CD14-positive monocyte (primary cell): ENCODE results near the gene UBR3. TPM values are rescaled to one million over a fixed set of nuclear protein-coding genes. Genes with fewer than 3 reads are reported as not detected.

ENCODE experiments used
- DNase-seq, 3 donors: peaks; one replicate each; pipeline ENCODE4 v3.0.0-alpha.2; 2011 to 2022
- H2AFZ ChIP-seq: 2 replicates; pipeline ENCODE4 v1.6.0; 2012; ENCODE audit warnings: mild to moderate bottlenecking, low read depth, low read length, inconsistent platforms; ENCODE audit not compliant: insufficient read depth, poor library complexity, severe bottlenecking
- H3K27ac ChIP-seq, 2 donors: 1 replicate in 1 of 2; 2 replicates in 1 of 2; pipeline ENCODE4 v1.5.1; 2012 to 2013; ENCODE audit warnings: low read length in 2 of 2, control low read depth in 1 of 2, inconsistent platforms in 1 of 2, low read depth in 1 of 2, mild to moderate bottlenecking in 1 of 2
- H3K27me3 ChIP-seq, 2 donors: one replicate each; pipeline versions ENCODE4 v1.6.0 to v1.6.1; 2011 to 2013; ENCODE audit warnings: low read length in 2 of 2; ENCODE audit not compliant: control insufficient read depth in 2 of 2, insufficient read depth in 2 of 2
- H3K36me3 ChIP-seq, 2 donors: replicated peaks in 1 of 2; 1 replicate in 1 of 2; 2 replicates in 1 of 2; pipeline versions ENCODE4 v1.5.1 to v1.6.1; 2012 to 2013; ENCODE audit warnings: low read length in 2 of 2, control low read depth in 1 of 2, inconsistent platforms in 1 of 2, mild to moderate bottlenecking in 1 of 2; ENCODE audit not compliant: insufficient read depth in 2 of 2, control insufficient read depth in 1 of 2
- H3K4me1 ChIP-seq, 2 donors: 1 replicate in 1 of 2; 2 replicates in 1 of 2; pipeline versions ENCODE4 v1.5.1 to v1.6.1; 2012 to 2013; ENCODE audit warnings: low read length in 2 of 2, control low read depth in 1 of 2, inconsistent platforms in 1 of 2, mild to moderate bottlenecking in 1 of 2, moderate library complexity in 1 of 2; ENCODE audit not compliant: insufficient read depth in 2 of 2, control insufficient read depth in 1 of 2
- H3K4me2 ChIP-seq: replicated peaks from 2 replicates; pipeline ENCODE3; 2012; ENCODE audit warnings: low read length, moderate library complexity, mild to moderate bottlenecking; ENCODE audit not compliant: poor library complexity, severe bottlenecking; ENCODE audit errors: extremely low read depth
- H3K4me3 ChIP-seq, 3 experiments: fragments of 200-600 bp in 1 of 3; sonication (generic) in 1 of 3; replicated peaks in 1 of 3; 1 replicate in 2 of 3; 2 replicates in 1 of 3; pipeline ENCODE4 v1.5.1; 2011 to 2013; ENCODE audit warnings: low read length in 3 of 3, mild to moderate bottlenecking in 3 of 3, control low read depth in 2 of 3, low read depth in 2 of 3, inconsistent platforms in 1 of 3, moderate library complexity in 1 of 3
- H3K79me2 ChIP-seq: 2 replicates; pipeline ENCODE4 v1.6.0; 2012; ENCODE audit warnings: mild to moderate bottlenecking, control low read depth, inconsistent platforms, low read length, moderate library complexity; ENCODE audit not compliant: insufficient read depth
- H3K9ac ChIP-seq: 2 replicates; pipeline ENCODE4 v1.6.0; 2017; ENCODE audit warnings: low read length, mild to moderate bottlenecking; ENCODE audit not compliant: insufficient read depth, poor library complexity, severe bottlenecking
- H3K9me3 ChIP-seq, 2 donors: replicated peaks in 1 of 2; 1 replicate in 1 of 2; 2 replicates in 1 of 2; pipeline versions ENCODE4 v1.5.1 to v1.6.1; 2012 to 2013; ENCODE audit warnings: low read length in 2 of 2, control low read depth in 1 of 2; ENCODE audit not compliant: control insufficient read depth in 1 of 2, insufficient read depth in 1 of 2
- H4K20me1 ChIP-seq: 2 replicates; pipeline ENCODE4 v1.6.0; 2012; ENCODE audit warnings: mild to moderate bottlenecking, low read length, control low read depth, moderate library complexity; ENCODE audit not compliant: insufficient read depth
- H3K27ac Mint-ChIP-seq, 7 donors: one replicate each; pipeline ENCODE4 v1.8.0; 2020; ENCODE audit warnings: mild to moderate bottlenecking in 7 of 7, mixed read lengths in 7 of 7, moderate library complexity in 6 of 7, inconsistent platforms in 2 of 7
- H3K27me3 Mint-ChIP-seq, 3 donors: one replicate each; pipeline ENCODE4 v1.8.0; 2021 to 2022; ENCODE audit warnings: low read depth in 3 of 3, mild to moderate bottlenecking in 3 of 3, mixed read lengths in 3 of 3, moderate library complexity in 3 of 3, inconsistent platforms in 1 of 3
- H3K36me3 Mint-ChIP-seq, 2 donors: one replicate each; pipeline ENCODE4 v1.8.0; 2020; ENCODE audit warnings: mixed read lengths in 2 of 2, inconsistent platforms in 1 of 2, mild to moderate bottlenecking in 1 of 2
- H3K4me1 Mint-ChIP-seq: one replicate; pipeline ENCODE4 v1.8.0; 2020; ENCODE audit warnings: mild to moderate bottlenecking, mixed read lengths
- H3K4me3 Mint-ChIP-seq, 2 donors: one replicate each; pipeline ENCODE4 v1.8.0; 2020; ENCODE audit warnings: mild to moderate bottlenecking in 2 of 2, mixed read lengths in 2 of 2, moderate library complexity in 1 of 2
- H3K9me3 Mint-ChIP-seq, 7 donors: one replicate each; pipeline ENCODE4 v1.8.0; 2020 to 2022; ENCODE audit warnings: mixed read lengths in 7 of 7, mild to moderate bottlenecking in 6 of 7, moderate library complexity in 6 of 7, inconsistent platforms in 2 of 7
- WGBS: methylation state at CpG from one replicate; pipeline ENCODE4 v1.1.5; 2013; ENCODE audit warnings: missing lambda C conversion rate; ENCODE audit not compliant: insufficient coverage; 5-methylcytosine and 5-hydroxymethylcytosine counted together
- intact Hi-C, 2 donors: fragments of 100-400 bp; cut with micrococcal nuclease; formaldehyde crosslinking; loops; one replicate each; pipeline versions ENCODE4 v1.15.0 to v1.15.1; 2023
- polyA plus RNA-seq, 3 donors: library from polyadenylated mRNA; depleted of rRNA in 1 of 3; unstranded in 2 of 3; stranded (reverse) in 1 of 3; fragments of 300-500 nt in 2 of 3; fragments of >200 nt in 1 of 3; fragmentation: Illumina TruSeq in 2 of 3; gene quantifications; 1 replicate in 2 of 3; 2 replicates in 1 of 3; pipeline ENCODE4 v1.2.3, GENCODE V29; 2012 to 2021
- TF ChIP-seq, protein P1 (sequence below): fragments of 200-600 bp; IDR thresholded peaks from one replicate; pipeline ENCODE4 v1.8.0; 2022; ENCODE audit warnings: antibody characterized with exemption, mild to moderate bottlenecking

Gene UBR3
- polyA plus RNA-seq, 3 donors: 4.3 to 10.7 (median 4.7) TPM

DNA sequence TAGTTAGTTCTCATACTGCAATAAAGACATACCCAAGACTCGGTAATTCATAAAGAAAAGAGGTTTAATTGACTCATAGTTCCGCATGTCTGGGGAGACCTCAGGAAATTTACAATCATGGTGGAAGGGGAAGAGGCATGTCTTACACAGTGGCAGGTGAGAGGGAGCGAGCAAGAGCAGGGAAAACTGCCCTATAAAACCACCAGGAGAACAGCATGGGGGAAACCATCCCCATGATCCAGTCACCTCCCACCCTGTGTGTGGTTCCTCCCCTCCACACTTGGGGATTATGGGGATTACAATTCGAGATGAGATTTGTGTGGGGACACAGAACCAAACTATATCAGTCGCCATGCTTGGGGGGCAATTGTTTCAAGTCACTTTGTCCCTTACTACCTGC lies 29.7 kb upstream of the UBR3 start:
- no peaks in the 10 kb centered on the region for H3K9me3 ChIP-seq
- H3K4me3 ChIP-seq: no peak overlapping the region
- Mint-ChIP-seq H3K4me3 (no peak overlapping the region), H3K4me1 (peaks cover 15% of the 10 kb centered on the region), H3K36me3 (peaks cover 11 to 17% of the 10 kb centered on the region in 2 donors), H3K27me3 (peaks cover 1 to 3% (median 2%) of the 10 kb centered on the region in 3 donors), H3K9me3 (peaks cover 0 to 3% (median 0%) of the 10 kb centered on the region in 7 donors), H3K27ac (no peak overlapping the region)
- DNase-seq: no peak
- peaks cover 41% of the 10 kb centered on the region for H3K79me2 ChIP-seq
- peak overlapping the region; percentile 88 for H2AFZ ChIP-seq
- peaks cover 12 to 21% of the 10 kb centered on the region in 2 donors for H3K4me1 ChIP-seq
- no peak overlapping the region for H3K27ac ChIP-seq
- peaks cover 15 to 17% of the 10 kb centered on the region in 2 donors for H3K36me3 ChIP-seq
- peaks cover 12% of the 10 kb centered on the region for H4K20me1 ChIP-seq
- TF ChIP-seq, protein P1, sequence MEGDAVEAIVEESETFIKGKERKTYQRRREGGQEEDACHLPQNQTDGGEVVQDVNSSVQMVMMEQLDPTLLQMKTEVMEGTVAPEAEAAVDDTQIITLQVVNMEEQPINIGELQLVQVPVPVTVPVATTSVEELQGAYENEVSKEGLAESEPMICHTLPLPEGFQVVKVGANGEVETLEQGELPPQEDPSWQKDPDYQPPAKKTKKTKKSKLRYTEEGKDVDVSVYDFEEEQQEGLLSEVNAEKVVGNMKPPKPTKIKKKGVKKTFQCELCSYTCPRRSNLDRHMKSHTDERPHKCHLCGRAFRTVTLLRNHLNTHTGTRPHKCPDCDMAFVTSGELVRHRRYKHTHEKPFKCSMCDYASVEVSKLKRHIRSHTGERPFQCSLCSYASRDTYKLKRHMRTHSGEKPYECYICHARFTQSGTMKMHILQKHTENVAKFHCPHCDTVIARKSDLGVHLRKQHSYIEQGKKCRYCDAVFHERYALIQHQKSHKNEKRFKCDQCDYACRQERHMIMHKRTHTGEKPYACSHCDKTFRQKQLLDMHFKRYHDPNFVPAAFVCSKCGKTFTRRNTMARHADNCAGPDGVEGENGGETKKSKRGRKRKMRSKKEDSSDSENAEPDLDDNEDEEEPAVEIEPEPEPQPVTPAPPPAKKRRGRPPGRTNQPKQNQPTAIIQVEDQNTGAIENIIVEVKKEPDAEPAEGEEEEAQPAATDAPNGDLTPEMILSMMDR: no peak
- intact Hi-C loops: no loop called here
- no peak overlapping the region for H3K9ac ChIP-seq
- WGBS: no CpG with 5 or more reads among the region's 5 CpGs
- H3K27me3 ChIP-seq: no peaks in the 10 kb centered on the region
- no peak overlapping the region for H3K4me2 ChIP-seq

DNA sequence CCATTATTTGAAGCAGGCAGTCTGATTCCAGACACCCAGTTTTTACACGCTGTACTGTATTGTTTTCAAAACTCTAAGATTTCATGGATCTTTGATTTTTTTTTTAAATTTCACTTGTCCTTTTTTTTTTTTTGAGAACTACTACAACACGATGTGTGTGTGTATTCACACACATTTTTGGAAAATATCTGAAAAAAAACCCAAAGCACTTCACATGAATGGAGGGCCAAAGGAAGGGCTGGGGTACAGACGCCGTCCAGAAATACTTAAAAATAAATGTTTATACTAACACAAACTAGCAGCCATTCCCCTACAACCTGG lies 28.9 kb upstream of the UBR3 start:
- Histone ChIP-seq H3K4me2 (peak overlapping the region; percentile 71), H3K4me3 (peak overlapping the region; percentile 55 to 83 (median 75)), H3K9me3 (no peaks in the 10 kb centered on the region), H4K20me1 (peaks cover 17% of the 10 kb centered on the region), H3K79me2 (peaks cover 48% of the 10 kb centered on the region), H3K4me1 (peaks cover 12 to 21% of the 10 kb centered on the region in 2 donors), H3K36me3 (peaks cover 15 to 22% of the 10 kb centered on the region in 2 donors), H2AFZ (peak overlapping the region; percentile 88), H3K27me3 (no peaks in the 10 kb centered on the region), H3K27ac (peak overlapping the region; percentile 38 to 73), H3K9ac (peak overlapping the region; percentile 72)
- TF ChIP-seq, protein P1: no peak
- Mint-ChIP-seq H3K4me1 (peaks cover 15% of the 10 kb centered on the region), H3K27me3 (peaks cover 1 to 3% (median 2%) of the 10 kb centered on the region in 3 donors), H3K36me3 (peaks cover 15 to 23% of the 10 kb centered on the region in 2 donors), H3K27ac (peak overlapping the region; percentile 64 to 89 (median 85)), H3K4me3 (peak overlapping the region; percentile 85 to 91), H3K9me3 (peaks cover 0 to 3% (median 0%) of the 10 kb centered on the region in 7 donors)
- DNase-seq: no peak
- intact Hi-C loops: no loop called here
- no CpG with 5 or more reads among the region's 4 CpGs for WGBS
